ENCODE results near the gene CNTN4.

- TF ChIP-seq, protein P1, sequence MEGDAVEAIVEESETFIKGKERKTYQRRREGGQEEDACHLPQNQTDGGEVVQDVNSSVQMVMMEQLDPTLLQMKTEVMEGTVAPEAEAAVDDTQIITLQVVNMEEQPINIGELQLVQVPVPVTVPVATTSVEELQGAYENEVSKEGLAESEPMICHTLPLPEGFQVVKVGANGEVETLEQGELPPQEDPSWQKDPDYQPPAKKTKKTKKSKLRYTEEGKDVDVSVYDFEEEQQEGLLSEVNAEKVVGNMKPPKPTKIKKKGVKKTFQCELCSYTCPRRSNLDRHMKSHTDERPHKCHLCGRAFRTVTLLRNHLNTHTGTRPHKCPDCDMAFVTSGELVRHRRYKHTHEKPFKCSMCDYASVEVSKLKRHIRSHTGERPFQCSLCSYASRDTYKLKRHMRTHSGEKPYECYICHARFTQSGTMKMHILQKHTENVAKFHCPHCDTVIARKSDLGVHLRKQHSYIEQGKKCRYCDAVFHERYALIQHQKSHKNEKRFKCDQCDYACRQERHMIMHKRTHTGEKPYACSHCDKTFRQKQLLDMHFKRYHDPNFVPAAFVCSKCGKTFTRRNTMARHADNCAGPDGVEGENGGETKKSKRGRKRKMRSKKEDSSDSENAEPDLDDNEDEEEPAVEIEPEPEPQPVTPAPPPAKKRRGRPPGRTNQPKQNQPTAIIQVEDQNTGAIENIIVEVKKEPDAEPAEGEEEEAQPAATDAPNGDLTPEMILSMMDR (conservative IDR thresholded peaks at IDR 0.05; ENCODE audit: low read depth, low read length), result no peak
- TF ChIP-seq EZH2 (IDR thresholded peaks at IDR 0.05; ENCODE audit: borderline replicate concordance, low read depth, low read length, poor library complexity, severe bottlenecking), result no peak
Measured at GRCh38 chr3:2525968-2526367, 427.3 kb downstream of the CNTN4 start.

All from A673 (cell line).